K562 (cell line): ENCODE data around the gene C15orf62. TPM values are rescaled to one million over a fixed set of nuclear protein-coding genes. Genes with fewer than 3 reads are reported as not detected.

Experiments
- ATAC-seq: fragments of 200-7000 bp; cut with Tn5 transposase; 3 replicates; pipeline ENCODE4 v1.9.1; 2020; ENCODE audit warnings: moderate library complexity
- BruUV-seq: library from RNA; stranded (reverse); fragments of 400-500 nt; replicated peaks from 2 replicates; lab custom pipeline; 2021; lab: Mats Ljungman, UMichigan
- CTCF ChIA-PET: fragments of 300-600 bp; formaldehyde crosslinking; extraction: SDS; loops from one replicate; lab custom pipeline; 2021; ENCODE audit warnings: low intra/inter-chr PET ratio; lab: Yijun Ruan, JAX
- POLR2A ChIA-PET: fragments of 300-600, 350-650 bp; sonication (Branson Sonifier 250); formaldehyde crosslinking; extraction: SDS; loops from one replicate; lab custom pipeline; 2021; ENCODE audit warnings: antibody characterized with exemption, inconsistent platforms; lab: Yijun Ruan, JAX
- DNase-seq, 4 experiments: peaks; one replicate each; pipeline versions ENCODE4 v3.0.0 to v3.0.0-alpha.2; 2011 to 2018; ENCODE audit warnings: low spot score in 3 of 4, mixed read lengths in 3 of 4; ENCODE audit errors: extremely low read depth in 1 of 4
- FAIRE-seq: peaks from 2 replicates; lab custom pipeline; 2011; peaks lifted over from hg19 to GRCh38; lab: Jason Lieb, UNC
- H2AFZ ChIP-seq: 2 replicates; pipeline ENCODE4 v1.6.0; 2011; ENCODE audit warnings: low read depth, low read length, control low read depth, inconsistent platforms
- H3K27ac ChIP-seq: fragments of 200-600 bp; 3 replicates; pipeline ENCODE4 v1.8.0; 2011; ENCODE audit warnings: low read depth, mild to moderate bottlenecking, control low read depth, inconsistent platforms, low read length, moderate library complexity, mixed read lengths; ENCODE audit errors: extremely low read depth
- H3K27me3 ChIP-seq, 2 experiments: fragments of 300-600 bp in 1 of 2; 2 replicates in 1 of 2; 3 replicates in 1 of 2; pipeline versions ENCODE4 v1.6.0 to v1.8.0; 2011; ENCODE audit warnings: inconsistent platforms in 2 of 2, low read length in 2 of 2, mild to moderate bottlenecking in 1 of 2, mixed read lengths in 1 of 2, moderate library complexity in 1 of 2; ENCODE audit not compliant: control insufficient read depth in 2 of 2, insufficient read depth in 2 of 2
- H3K36me3 ChIP-seq: fragments of 300-600 bp; 3 replicates; pipeline ENCODE4 v1.8.0; 2011; ENCODE audit warnings: mild to moderate bottlenecking, low read length, inconsistent platforms; ENCODE audit not compliant: control insufficient read depth, insufficient read depth
- H3K4me1 ChIP-seq, 2 experiments: fragments of 200-600 bp in 1 of 2; replicated peaks in 1 of 2; 2 replicates in 1 of 2; 3 replicates in 1 of 2; pipeline versions ENCODE4 v1.5.1 to v1.8.0; 2011; ENCODE audit warnings: inconsistent platforms in 2 of 2, low read length in 2 of 2, mild to moderate bottlenecking in 1 of 2, mixed read lengths in 1 of 2, moderate library complexity in 1 of 2; ENCODE audit not compliant: control insufficient read depth in 2 of 2, insufficient read depth in 2 of 2
- H3K4me2 ChIP-seq: 2 replicates; pipeline ENCODE4 v1.6.1; 2011; ENCODE audit warnings: low read length, control low read depth, inconsistent platforms, mixed read lengths; ENCODE audit not compliant: insufficient read depth
- H3K4me3 ChIP-seq: fragments of 200-600 bp; sonication (generic), shearing (Covaris generic); 2 replicates; pipeline ENCODE4 v1.5.1; 2016; ENCODE audit warnings: control low read depth, inconsistent platforms
- H3K79me2 ChIP-seq: fragments of 200-600 bp; 3 replicates; pipeline ENCODE4 v1.8.0; 2011; ENCODE audit warnings: low read length, inconsistent platforms; ENCODE audit not compliant: control insufficient read depth, insufficient read depth
- H3K9ac ChIP-seq, 2 experiments: 2 replicates each; pipeline versions ENCODE4 v1.6.0 to v1.6.1; 2011; ENCODE audit warnings: low read depth in 2 of 2, low read length in 2 of 2, control low read depth in 1 of 2, inconsistent platforms in 1 of 2, mild to moderate bottlenecking in 1 of 2, mixed read lengths in 1 of 2; ENCODE audit not compliant: insufficient read depth in 1 of 2
- H3K9me1 ChIP-seq: one replicate; pipeline ENCODE4 v1.6.0; 2011; ENCODE audit warnings: inconsistent platforms, mild to moderate bottlenecking, low read length, moderate library complexity; ENCODE audit not compliant: control insufficient read depth, insufficient read depth
- H3K9me3 ChIP-seq: replicated peaks from 2 replicates; pipeline ENCODE4 v1.5.1; 2011; ENCODE audit warnings: low read depth, low read length, inconsistent platforms; ENCODE audit not compliant: control insufficient read depth, insufficient read depth
- H4K20me1 ChIP-seq: replicated peaks from 2 replicates; pipeline ENCODE4 v1.6.1; 2011; ENCODE audit warnings: low read length, inconsistent platforms, mixed read lengths; ENCODE audit not compliant: control insufficient read depth, insufficient read depth
- BRCA1 ChIP-seq, 2 experiments: fragments of 450-650 bp in 1 of 2; sonication (generic) in 1 of 2; formaldehyde crosslinking in 1 of 2; IDR thresholded peaks; 2 replicates each; pipeline versions ENCODE4 v1.5.0 to v1.6.1; 2017 to 2020; ENCODE audit warnings: mild to moderate bottlenecking in 1 of 2, missing genetic modification reagents in 1 of 2
- CBX3 ChIP-seq, 2 experiments: IDR thresholded peaks; 1 replicate in 1 of 2; 2 replicates in 1 of 2; pipeline ENCODE4 v1.6.1; 2012; ENCODE audit warnings: inconsistent platforms in 2 of 2, low read length in 2 of 2, borderline replicate concordance in 1 of 2, control low read depth in 1 of 2
- DIDO1 ChIP-seq: fragments of 450-650 bp; IDR thresholded peaks from 2 replicates; pipeline ENCODE4 v1.6.1; 2016; ENCODE audit warnings: low read depth, missing biosample characterization, missing genetic modification characterization
- EHMT2 ChIP-seq: fragments of 450-650 bp; IDR thresholded peaks from 2 replicates; pipeline ENCODE4 v1.6.1; 2018; ENCODE audit warnings: antibody characterized with exemption
- L3MBTL2 ChIP-seq: fragments of 450-650 bp; IDR thresholded peaks from 2 replicates; pipeline ENCODE4 v1.6.1; 2016; ENCODE audit warnings: mild to moderate bottlenecking, moderate library complexity
- MTF1 ChIP-seq: fragments of 250-450 bp; sonication (Bioruptor Pico); IDR thresholded peaks from 2 replicates; pipeline ENCODE4 v1.9.0; 2021; ENCODE audit warnings: moderate library complexity, mild to moderate bottlenecking, inconsistent platforms, borderline replicate concordance
- RFX5 ChIP-seq: IDR thresholded peaks from 2 replicates; pipeline ENCODE4 v1.6.1; 2011; ENCODE audit warnings: low read depth, mild to moderate bottlenecking, improper control_type of control experiment, low read length
- SIN3A ChIP-seq, 2 experiments: fragments of 150-350 bp in 1 of 2; IDR thresholded peaks; 2 replicates each; pipeline ENCODE4 v1.6.1; 2011 to 2016; ENCODE audit warnings: borderline replicate concordance in 2 of 2, low read depth in 2 of 2, low read length in 2 of 2, mild to moderate bottlenecking in 2 of 2, moderate library complexity in 2 of 2; ENCODE audit not compliant: control insufficient read depth in 1 of 2
- SIN3B ChIP-seq: fragments of 450-650 bp; IDR thresholded peaks from 2 replicates; pipeline ENCODE4 v1.6.1; 2017; ENCODE audit warnings: low read depth, mild to moderate bottlenecking, moderate library complexity
- TAF15 ChIP-seq: fragments of 200-400 bp; formaldehyde crosslinking; IDR thresholded peaks from 2 replicates; pipeline ENCODE4 v1.6.1; 2017; ENCODE audit warnings: mild to moderate bottlenecking, low read depth, low read length, moderate library complexity
- TCF3 ChIP-seq: sonication (generic); formaldehyde crosslinking; IDR thresholded peaks from 2 replicates; pipeline ENCODE4 v1.4.0; 2020; ENCODE audit warnings: mild to moderate bottlenecking, missing genetic modification reagents
- TCF7L2 ChIP-seq: fragments of 150-350 bp; IDR thresholded peaks from 2 replicates; pipeline ENCODE4 v1.6.1; 2016; ENCODE audit warnings: low read depth, mild to moderate bottlenecking, low read length, moderate library complexity
- WHSC1 ChIP-seq: IDR thresholded peaks from one replicate; pipeline ENCODE4 v1.6.1; 2012; ENCODE audit warnings: low read length, control low read depth, inconsistent platforms
- ZBED1 ChIP-seq: IDR thresholded peaks from 2 replicates; pipeline ENCODE4 v1.6.1; 2014
- ZBTB17 ChIP-seq: fragments of 450-650 bp; formaldehyde crosslinking; IDR thresholded peaks from 2 replicates; pipeline ENCODE4 v1.4.0; 2020; ENCODE audit warnings: mild to moderate bottlenecking
- ZNF354B ChIP-seq: fragments of 250-450 bp; sonication (Bioruptor Pico); IDR thresholded peaks from 2 replicates; pipeline ENCODE4 v1.4.0; 2020
- ZNF785 ChIP-seq: fragments of 250-450 bp; sonication (Bioruptor Pico); IDR thresholded peaks from 2 replicates; pipeline ENCODE4 v1.4.0; 2020; ENCODE audit warnings: mild to moderate bottlenecking
- WGBS: fragments of 100-300 bp; shearing (Covaris generic); methylation state at CpG from one replicate; pipeline ENCODE4 v1.1.6; 2016; ENCODE audit warnings: low coverage, mixed read lengths; ENCODE audit not compliant: insufficient coverage; ENCODE audit errors: missing lambda C conversion rate; 5-methylcytosine and 5-hydroxymethylcytosine counted together
- in situ Hi-C: fragments of 300-500 bp; cut with MboI; formaldehyde crosslinking; loops from 4 replicates; pipeline ENCODE4 v1.15.0; 2018; ENCODE audit warnings: inconsistent platforms, mixed read lengths
- intact Hi-C: fragments of 100-400 bp; cut with micrococcal nuclease; formaldehyde crosslinking; loops from 2 replicates; pipeline ENCODE4 v1.14.2; 2022
- polyA plus RNA-seq, 8 experiments: library from polyadenylated mRNA; depleted of rRNA in 4 of 8; stranded (reverse) in 5 of 8; unstranded in 3 of 8; fragments of >200 nt; fragmentation: Nextera tagmentation in 2 of 8; fragmentation: Illumina TruSeq in 1 of 8; extraction: Ambion mirVana in 2 of 8; extraction: Trizol in 1 of 8; gene quantifications; 2 replicates each; pipeline versions ENCODE4 v1.2.1 to v1.2.3, GENCODE V29; 2011 to 2014; ENCODE audit warnings: inconsistent platforms in 1 of 8, missing spikeins in 1 of 8
- total RNA-seq, 7 experiments: library from RNA; depleted of rRNA in 6 of 7; stranded (reverse); fragments of >200 nt in 6 of 7; fragmentation: Illumina TruSeq in 2 of 7; extraction: Trizol in 2 of 7; gene quantifications; 2 replicates each; pipeline versions ENCODE4 v1.2.1 to v1.2.3, GENCODE V29; 2011 to 2021; ENCODE audit warnings: low replicate concordance in 1 of 7
- TF ChIP-seq, protein P1 (sequence below), 2 experiments: IDR thresholded peaks; 2 replicates each; pipeline ENCODE4 v1.6.1; 2012; ENCODE audit warnings: improper control_type of control experiment in 2 of 2, low read depth in 2 of 2, low read length in 2 of 2, borderline replicate concordance in 1 of 2
- TF ChIP-seq, protein P2 (sequence below): fragments of 450-650 bp; formaldehyde crosslinking; IDR thresholded peaks from 2 replicates; pipeline ENCODE4 v1.4.0; 2020; ENCODE audit warnings: mild to moderate bottlenecking, moderate library complexity

C15orf62 gene
- total and polyA plus RNA-seq, 9 of the 15 experiments (the other 6 are each of a cell fraction or from before 2014, with no cell fraction given) = 0.01 to 0.76 (median 0.30) TPM; not detected in 1

DNA sequence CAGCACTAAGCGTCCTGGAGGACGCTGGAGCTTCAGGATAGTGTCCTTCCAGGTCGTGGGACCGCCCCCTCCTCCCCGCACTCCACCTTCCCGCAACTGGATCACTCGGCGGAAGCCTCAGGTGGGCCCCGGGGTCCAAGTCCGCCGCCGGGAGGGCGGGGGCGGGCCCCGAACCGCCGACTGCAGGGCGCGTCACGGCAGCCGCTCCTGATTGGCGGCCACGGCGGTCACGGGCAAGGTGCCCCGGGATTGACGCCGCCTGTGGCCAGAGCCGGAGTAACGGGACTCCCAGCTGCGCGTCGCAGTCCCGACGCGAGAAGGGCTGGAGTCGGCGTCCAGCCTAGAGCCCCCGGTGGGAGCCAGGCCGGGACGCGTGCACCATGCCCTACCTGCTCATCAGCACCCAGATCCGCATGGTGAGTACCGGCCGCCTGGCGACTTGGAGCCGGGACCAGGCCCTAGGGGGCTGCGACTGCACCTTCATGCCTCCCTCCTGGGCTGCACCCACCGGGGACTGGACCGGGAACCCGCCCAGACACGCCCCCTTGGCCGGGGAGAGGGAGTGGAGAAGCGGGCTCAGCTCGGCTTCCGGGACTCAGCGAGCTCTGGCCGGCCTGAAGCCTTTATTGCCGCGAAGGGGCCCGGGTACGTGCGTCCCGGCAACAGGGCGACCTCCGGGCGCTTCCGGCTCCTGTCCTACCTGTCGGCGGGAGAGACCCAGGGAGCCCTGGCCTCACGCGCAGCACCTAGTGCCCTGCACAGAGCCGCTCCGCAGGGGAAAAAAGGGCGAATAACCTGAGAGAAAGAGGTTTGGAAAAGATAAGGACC, 5.8 kb upstream of the C15orf62 start, which contains the start of gene GCHFR:
Gene GCHFR, plus strand, starts transcription at position 268 of the 828 bp plus-strand sequence. Its CDS starts 113 bp downstream, at position 381.
- Histone ChIP-seq H2AFZ (peak within 1 kb of the TSS; percentile 96), H3K9me3 (no peaks in the 10 kb centered on the region), H3K4me1 (peaks cover 21 to 57% of the 10 kb centered on the region in 2 experiments; a peak in 4 of 5 replicates), H3K79me2 (no peaks in the 10 kb centered on the region), H3K9ac (peak within 1 kb of the TSS; percentile 72 to 92), H4K20me1 (no peaks in the 10 kb centered on the region; the same call in none of the 2 replicates), H3K9me1 (no peaks in the 10 kb centered on the region), H3K4me3 (peak within 1 kb of the TSS; percentile 64), H3K27me3 (no peaks in the 10 kb centered on the region), H3K4me2 (peak within 1 kb of the TSS; percentile 88), H3K36me3 (peaks cover 16% of the 10 kb centered on the region; the same call in 1 of the 3 replicates), H3K27ac (peak within 1 kb of the TSS; percentile 82)
- WGBS = under 1% methylated on average over 51 of the region's 75 CpGs
- no TSS peak for BruUV-seq
- ATAC-seq (peak; percentile 87), FAIRE-seq (peak; percentile 80), DNase-seq (peak; percentile 88 to 93 (median 92))
- in situ Hi-C loops (no loop called here), intact Hi-C loops (loop anchor here (10.0 kb wide), 1 partner anchor 169 kb away; the partner anchor contains the start of gene KNL1)
- ChIA-PET CTCF (no interaction called here), POLR2A (interaction anchor here (0.6 to 3.8 kb wide), 21 partner anchors 9 to 433 kb away, joined by 3 to 18 read pairs (median 3); partner anchors contain the start of genes RAD51 and SPINT1)
- TF ChIP-seq, protein P1, sequence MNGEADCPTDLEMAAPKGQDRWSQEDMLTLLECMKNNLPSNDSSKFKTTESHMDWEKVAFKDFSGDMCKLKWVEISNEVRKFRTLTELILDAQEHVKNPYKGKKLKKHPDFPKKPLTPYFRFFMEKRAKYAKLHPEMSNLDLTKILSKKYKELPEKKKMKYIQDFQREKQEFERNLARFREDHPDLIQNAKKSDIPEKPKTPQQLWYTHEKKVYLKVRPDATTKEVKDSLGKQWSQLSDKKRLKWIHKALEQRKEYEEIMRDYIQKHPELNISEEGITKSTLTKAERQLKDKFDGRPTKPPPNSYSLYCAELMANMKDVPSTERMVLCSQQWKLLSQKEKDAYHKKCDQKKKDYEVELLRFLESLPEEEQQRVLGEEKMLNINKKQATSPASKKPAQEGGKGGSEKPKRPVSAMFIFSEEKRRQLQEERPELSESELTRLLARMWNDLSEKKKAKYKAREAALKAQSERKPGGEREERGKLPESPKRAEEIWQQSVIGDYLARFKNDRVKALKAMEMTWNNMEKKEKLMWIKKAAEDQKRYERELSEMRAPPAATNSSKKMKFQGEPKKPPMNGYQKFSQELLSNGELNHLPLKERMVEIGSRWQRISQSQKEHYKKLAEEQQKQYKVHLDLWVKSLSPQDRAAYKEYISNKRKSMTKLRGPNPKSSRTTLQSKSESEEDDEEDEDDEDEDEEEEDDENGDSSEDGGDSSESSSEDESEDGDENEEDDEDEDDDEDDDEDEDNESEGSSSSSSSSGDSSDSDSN (IDR thresholded peaks at IDR 0.05; ENCODE audit: borderline replicate concordance in 1 of 2, low read depth in 2 of 2, low read length in 2 of 2) = peak; percentile 45 to 65; a peak in 2 of 4 replicates
- peak in 1 of 2 experiments; percentile 58; a peak in 1 of 3 replicates for TF ChIP-seq CBX3 (IDR thresholded peaks at IDR 0.05; ENCODE audit: borderline replicate concordance in 1 of 2, low read length in 2 of 2)
- no peak for TF ChIP-seq ZBTB17 (CRISPR knock-in tag)
- no peak for TF ChIP-seq BRCA1 (IDR thresholded peaks at IDR 0.05)
- TF ChIP-seq BRCA1 (CRISPR knock-in tag; IDR thresholded peaks at IDR 0.05) = no peak
- TF ChIP-seq RFX5 = no peak
- TF ChIP-seq TCF7L2 = no peak
- TF ChIP-seq SIN3A (IDR thresholded peaks at IDR 0.05; ENCODE audit: borderline replicate concordance in 2 of 2, control insufficient read depth in 1 of 2, low read depth in 2 of 2, low read length in 2 of 2) = peak; percentile 56 to 80; a peak in 1 of 4 replicates
- no peak for TF ChIP-seq SIN3B
- TF ChIP-seq TCF3 = no peak; the same call in 1 of the 2 replicates
- TF ChIP-seq DIDO1 (tag) = no peak
- TF ChIP-seq EHMT2 = no peak
- TF ChIP-seq, protein P2, sequence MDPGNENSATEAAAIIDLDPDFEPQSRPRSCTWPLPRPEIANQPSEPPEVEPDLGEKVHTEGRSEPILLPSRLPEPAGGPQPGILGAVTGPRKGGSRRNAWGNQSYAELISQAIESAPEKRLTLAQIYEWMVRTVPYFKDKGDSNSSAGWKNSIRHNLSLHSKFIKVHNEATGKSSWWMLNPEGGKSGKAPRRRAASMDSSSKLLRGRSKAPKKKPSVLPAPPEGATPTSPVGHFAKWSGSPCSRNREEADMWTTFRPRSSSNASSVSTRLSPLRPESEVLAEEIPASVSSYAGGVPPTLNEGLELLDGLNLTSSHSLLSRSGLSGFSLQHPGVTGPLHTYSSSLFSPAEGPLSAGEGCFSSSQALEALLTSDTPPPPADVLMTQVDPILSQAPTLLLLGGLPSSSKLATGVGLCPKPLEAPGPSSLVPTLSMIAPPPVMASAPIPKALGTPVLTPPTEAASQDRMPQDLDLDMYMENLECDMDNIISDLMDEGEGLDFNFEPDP = no peak
- no peak for TF ChIP-seq ZNF785 (CRISPR knock-in tag)
- no peak for TF ChIP-seq WHSC1
- no peak for TF ChIP-seq MTF1 (CRISPR knock-in tag)
- TF ChIP-seq L3MBTL2 = no peak
- TF ChIP-seq ZNF354B = no peak
- no peak for TF ChIP-seq TAF15
- no peak for TF ChIP-seq ZBED1
